Gastrocnemius medialis (tissue), 4 donors: ENCODE measurements around the gene COL23A1.

Source experiments
- CTCF ChIP-seq, 5 experiments: fragments of 450-650 bp in 3 of 5; fragments of 200-600 bp in 2 of 5; sonication (generic) in 2 of 5; IDR thresholded peaks in 4 of 5; conservative IDR thresholded peaks in 1 of 5; 1 replicate in 4 of 5; 2 replicates in 1 of 5; pipeline ENCODE4 v1.5.1; 2016 to 2019; ENCODE audit warnings: antibody characterized with exemption in 5 of 5, mild to moderate bottlenecking in 3 of 5, moderate library complexity in 3 of 5
- POLR2A ChIP-seq, 2 donors: fragments of 450-650 bp; IDR thresholded peaks; one replicate each; pipeline ENCODE4 v1.6.1; 2017; ENCODE audit warnings: antibody characterized with exemption in 2 of 2, mild to moderate bottlenecking in 2 of 2, moderate library complexity in 2 of 2

- TF ChIP-seq CTCF (IDR thresholded peaks at IDR 0.05 in 4 of 5, conservative IDR thresholded peaks at IDR 0.05 in 1 of 5) = no peak
- no peak for TF ChIP-seq POLR2A (IDR thresholded peaks at IDR 0.05)
These were observed 341.4 kb downstream of the COL23A1 start for GRCh38 chr5:178248750-178249149.
